Liver (tissue), 9 donors: ENCODE measurements around the gene CCNL1. TPM values are rescaled to one million over a fixed set of nuclear protein-coding genes. Genes with fewer than 3 reads are reported as not detected.

ENCODE experiments used
- DNase-seq: peaks from one replicate; pipeline ENCODE4 v3.0.0-alpha.2; 2017; ENCODE audit warnings: low spot score
- H3K27ac ChIP-seq, 2 donors: one replicate each; pipeline ENCODE4 v1.7.0; 2013; ENCODE audit warnings: inconsistent platforms in 2 of 2, low read length in 2 of 2, control low read depth in 1 of 2, low read depth in 1 of 2, mild to moderate bottlenecking in 1 of 2
- H3K27me3 ChIP-seq, 4 donors: one replicate each; pipeline versions ENCODE4 v1.6.1 to v1.7.0; 2013; ENCODE audit warnings: low read length in 3 of 4, inconsistent platforms in 1 of 4, mild to moderate bottlenecking in 1 of 4, moderate library complexity in 1 of 4; ENCODE audit not compliant: control insufficient read depth in 4 of 4, insufficient read depth in 4 of 4
- H3K36me3 ChIP-seq, 4 donors: one replicate each; pipeline versions ENCODE4 v1.6.1 to v1.7.0; 2013; ENCODE audit warnings: low read length in 3 of 4, mild to moderate bottlenecking in 3 of 4, low read depth in 1 of 4, moderate library complexity in 1 of 4; ENCODE audit not compliant: control insufficient read depth in 4 of 4, insufficient read depth in 3 of 4
- H3K4me1 ChIP-seq, 4 donors: one replicate each; pipeline versions ENCODE4 v1.6.1 to v1.7.0; 2013; ENCODE audit warnings: low read length in 3 of 4, mild to moderate bottlenecking in 3 of 4, moderate library complexity in 1 of 4; ENCODE audit not compliant: control insufficient read depth in 4 of 4, insufficient read depth in 4 of 4
- H3K4me3 ChIP-seq, 3 donors: one replicate each; pipeline versions ENCODE4 v1.6.1 to v1.7.0; 2013; ENCODE audit warnings: low read length in 3 of 3, control low read depth in 1 of 3, low read depth in 1 of 3, mild to moderate bottlenecking in 1 of 3
- H3K9ac ChIP-seq, 2 donors: one replicate each; pipeline ENCODE4 v1.7.0; 2013; ENCODE audit warnings: low read length in 2 of 2, mild to moderate bottlenecking in 2 of 2, moderate library complexity in 2 of 2, control low read depth in 1 of 2, low read depth in 1 of 2
- H3K9me3 ChIP-seq, 4 donors: one replicate each; pipeline versions ENCODE4 v1.6.1 to v1.7.0; 2013; ENCODE audit warnings: low read length in 3 of 4; ENCODE audit not compliant: control insufficient read depth in 4 of 4
- EGR1 ChIP-seq, 2 donors: IDR thresholded peaks; 2 replicates each; pipeline ENCODE4 v1.6.1; 2016 to 2018; ENCODE audit warnings: antibody characterized with exemption in 2 of 2, low read depth in 2 of 2
- FOXA1 ChIP-seq: IDR thresholded peaks from 2 replicates; pipeline ENCODE4 v1.6.1; 2016; ENCODE audit warnings: antibody characterized with exemption
- FOXA2 ChIP-seq: IDR thresholded peaks from 2 replicates; pipeline ENCODE4 v1.6.1; 2016; ENCODE audit warnings: antibody characterized with exemption
- HNF4A ChIP-seq, 2 donors: conservative IDR thresholded peaks; 2 replicates each; pipeline ENCODE4 v1.6.1; 2016; ENCODE audit warnings: antibody characterized with exemption in 2 of 2, mild to moderate bottlenecking in 2 of 2
- HNF4G ChIP-seq: IDR thresholded peaks from 2 replicates; pipeline ENCODE4 v1.6.1; 2016; ENCODE audit warnings: antibody characterized with exemption
- JUND ChIP-seq, 2 donors: IDR thresholded peaks; 2 replicates each; pipeline ENCODE4 v1.6.1; 2016; ENCODE audit warnings: antibody characterized with exemption in 2 of 2
- NR2F2 ChIP-seq: IDR thresholded peaks from 2 replicates; pipeline ENCODE4 v1.6.1; 2016; ENCODE audit warnings: antibody characterized with exemption
- RAD21 ChIP-seq, 2 donors: IDR thresholded peaks; 2 replicates each; pipeline ENCODE4 v1.6.1; 2016; ENCODE audit warnings: antibody characterized with exemption in 2 of 2, mild to moderate bottlenecking in 2 of 2
- RXRA ChIP-seq, 2 donors: IDR thresholded peaks; 2 replicates each; pipeline ENCODE4 v1.6.1; 2017 to 2018; ENCODE audit warnings: antibody characterized with exemption in 2 of 2, mild to moderate bottlenecking in 1 of 2
- SP1 ChIP-seq: IDR thresholded peaks from 2 replicates; pipeline ENCODE4 v1.6.1; 2018; ENCODE audit warnings: antibody characterized with exemption, mild to moderate bottlenecking
- TAF1 ChIP-seq: conservative IDR thresholded peaks from 2 replicates; pipeline ENCODE4 v1.6.1; 2016; ENCODE audit warnings: antibody characterized with exemption, mild to moderate bottlenecking
- YY1 ChIP-seq: IDR thresholded peaks from 2 replicates; pipeline ENCODE4 v1.6.1; 2016; ENCODE audit warnings: antibody characterized with exemption, mild to moderate bottlenecking
- WGBS: extraction: QIAGEN DNeasy Blood & Tissue Kit; methylation state at CpG from one replicate; pipeline ENCODE4 v1.1.7; 2013; 5-methylcytosine and 5-hydroxymethylcytosine counted together
- polyA plus RNA-seq, 2 donors: library from polyadenylated mRNA; stranded (reverse) in 1 of 2; unstranded in 1 of 2; fragments of 200-250 nt in 1 of 2; fragments of >200 nt in 1 of 2; fragmentation: Nextera tagmentation in 1 of 2; extraction: Ambion mirVana in 1 of 2; gene quantifications; one replicate each; pipeline versions ENCODE4 v1.2.1 to v1.2.3, GENCODE V29; 2013 to 2015
- total RNA-seq, 2 donors: library from RNA; depleted of rRNA; stranded (reverse); fragments of >200 nt; gene quantifications; one replicate each; pipeline ENCODE4 v1.2.3, GENCODE V29; 2014
- TF ChIP-seq, protein P1 (sequence below): IDR thresholded peaks from 2 replicates; pipeline ENCODE4 v1.6.1; 2016; ENCODE audit warnings: antibody characterized with exemption
- TF ChIP-seq, protein P2 (sequence below): fragments of 150-350 bp; IDR thresholded peaks from 2 replicates; pipeline ENCODE4 v1.5.1; 2017; ENCODE audit warnings: improper control_type of control experiment, low read depth, low read length; ENCODE audit not compliant: missing input control
- TF ChIP-seq, protein P3 (sequence below): IDR thresholded peaks from 2 replicates; pipeline ENCODE4 v1.6.1; 2016; ENCODE audit warnings: antibody characterized with exemption, mild to moderate bottlenecking
- TF ChIP-seq, protein P4 (sequence below): IDR thresholded peaks from 2 replicates; pipeline ENCODE4 v1.6.1; 2016; ENCODE audit warnings: antibody characterized with exemption
- donor health status: healthy.
- donor health status: healthy.
- donor health status: healthy.
- donor health status: healthy.
- donor health status: healthy.

The CCNL1 gene
- total and polyA plus RNA-seq, 4 donors = 22.7 to 163 (median 95.0) TPM

DNA sequence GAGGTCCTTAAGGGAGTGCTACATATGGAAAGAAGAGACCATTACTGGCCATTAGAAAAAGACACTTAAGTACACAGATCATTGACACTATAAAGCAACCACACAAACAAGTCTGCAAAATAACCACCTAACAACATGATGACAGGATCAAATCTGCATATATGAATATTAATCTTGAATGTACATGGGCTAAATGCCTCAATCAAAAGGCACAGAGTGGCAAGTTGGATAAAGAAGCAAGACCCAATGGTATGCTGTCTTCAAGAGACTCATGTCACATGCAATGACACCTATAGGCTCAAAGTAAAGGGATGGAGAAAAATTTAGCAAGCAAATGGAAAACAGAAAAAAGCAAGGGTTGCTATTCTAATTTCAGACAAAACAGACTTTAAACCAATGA is 28.4 kb upstream of the CCNL1 start:
- Histone ChIP-seq H3K9me3 (peaks cover 2 to 27% (median 6%) of the 10 kb centered on the region in 4 donors), H3K27me3 (no peaks in the 10 kb centered on the region), H3K4me1 (no peaks in the 10 kb centered on the region), H3K27ac (no peak overlapping the region), H3K9ac (no peak overlapping the region), H3K36me3 (peaks cover 0 to 12% (median 1%) of the 10 kb centered on the region in 4 donors), H3K4me3 (no peak overlapping the region)
- DNase-seq = no peak
- TF ChIP-seq RAD21 (IDR thresholded peaks at IDR 0.05) = no peak
- no peak for TF ChIP-seq FOXA2
- TF ChIP-seq TAF1 = no peak
- TF ChIP-seq, protein P1, sequence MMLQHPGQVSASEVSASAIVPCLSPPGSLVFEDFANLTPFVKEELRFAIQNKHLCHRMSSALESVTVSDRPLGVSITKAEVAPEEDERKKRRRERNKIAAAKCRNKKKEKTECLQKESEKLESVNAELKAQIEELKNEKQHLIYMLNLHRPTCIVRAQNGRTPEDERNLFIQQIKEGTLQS = no peak
- TF ChIP-seq FOXA1 = no peak
- TF ChIP-seq HNF4A (conservative IDR thresholded peaks at IDR 0.05) = no peak
- no peak for TF ChIP-seq HNF4G
- TF ChIP-seq EGR1 (IDR thresholded peaks at IDR 0.05; ENCODE audit: low read depth in 2 of 2) = no peak
- TF ChIP-seq, protein P2, sequence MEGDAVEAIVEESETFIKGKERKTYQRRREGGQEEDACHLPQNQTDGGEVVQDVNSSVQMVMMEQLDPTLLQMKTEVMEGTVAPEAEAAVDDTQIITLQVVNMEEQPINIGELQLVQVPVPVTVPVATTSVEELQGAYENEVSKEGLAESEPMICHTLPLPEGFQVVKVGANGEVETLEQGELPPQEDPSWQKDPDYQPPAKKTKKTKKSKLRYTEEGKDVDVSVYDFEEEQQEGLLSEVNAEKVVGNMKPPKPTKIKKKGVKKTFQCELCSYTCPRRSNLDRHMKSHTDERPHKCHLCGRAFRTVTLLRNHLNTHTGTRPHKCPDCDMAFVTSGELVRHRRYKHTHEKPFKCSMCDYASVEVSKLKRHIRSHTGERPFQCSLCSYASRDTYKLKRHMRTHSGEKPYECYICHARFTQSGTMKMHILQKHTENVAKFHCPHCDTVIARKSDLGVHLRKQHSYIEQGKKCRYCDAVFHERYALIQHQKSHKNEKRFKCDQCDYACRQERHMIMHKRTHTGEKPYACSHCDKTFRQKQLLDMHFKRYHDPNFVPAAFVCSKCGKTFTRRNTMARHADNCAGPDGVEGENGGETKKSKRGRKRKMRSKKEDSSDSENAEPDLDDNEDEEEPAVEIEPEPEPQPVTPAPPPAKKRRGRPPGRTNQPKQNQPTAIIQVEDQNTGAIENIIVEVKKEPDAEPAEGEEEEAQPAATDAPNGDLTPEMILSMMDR = no peak
- TF ChIP-seq, protein P3, sequence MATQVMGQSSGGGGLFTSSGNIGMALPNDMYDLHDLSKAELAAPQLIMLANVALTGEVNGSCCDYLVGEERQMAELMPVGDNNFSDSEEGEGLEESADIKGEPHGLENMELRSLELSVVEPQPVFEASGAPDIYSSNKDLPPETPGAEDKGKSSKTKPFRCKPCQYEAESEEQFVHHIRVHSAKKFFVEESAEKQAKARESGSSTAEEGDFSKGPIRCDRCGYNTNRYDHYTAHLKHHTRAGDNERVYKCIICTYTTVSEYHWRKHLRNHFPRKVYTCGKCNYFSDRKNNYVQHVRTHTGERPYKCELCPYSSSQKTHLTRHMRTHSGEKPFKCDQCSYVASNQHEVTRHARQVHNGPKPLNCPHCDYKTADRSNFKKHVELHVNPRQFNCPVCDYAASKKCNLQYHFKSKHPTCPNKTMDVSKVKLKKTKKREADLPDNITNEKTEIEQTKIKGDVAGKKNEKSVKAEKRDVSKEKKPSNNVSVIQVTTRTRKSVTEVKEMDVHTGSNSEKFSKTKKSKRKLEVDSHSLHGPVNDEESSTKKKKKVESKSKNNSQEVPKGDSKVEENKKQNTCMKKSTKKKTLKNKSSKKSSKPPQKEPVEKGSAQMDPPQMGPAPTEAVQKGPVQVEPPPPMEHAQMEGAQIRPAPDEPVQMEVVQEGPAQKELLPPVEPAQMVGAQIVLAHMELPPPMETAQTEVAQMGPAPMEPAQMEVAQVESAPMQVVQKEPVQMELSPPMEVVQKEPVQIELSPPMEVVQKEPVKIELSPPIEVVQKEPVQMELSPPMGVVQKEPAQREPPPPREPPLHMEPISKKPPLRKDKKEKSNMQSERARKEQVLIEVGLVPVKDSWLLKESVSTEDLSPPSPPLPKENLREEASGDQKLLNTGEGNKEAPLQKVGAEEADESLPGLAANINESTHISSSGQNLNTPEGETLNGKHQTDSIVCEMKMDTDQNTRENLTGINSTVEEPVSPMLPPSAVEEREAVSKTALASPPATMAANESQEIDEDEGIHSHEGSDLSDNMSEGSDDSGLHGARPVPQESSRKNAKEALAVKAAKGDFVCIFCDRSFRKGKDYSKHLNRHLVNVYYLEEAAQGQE = no peak

DNA sequence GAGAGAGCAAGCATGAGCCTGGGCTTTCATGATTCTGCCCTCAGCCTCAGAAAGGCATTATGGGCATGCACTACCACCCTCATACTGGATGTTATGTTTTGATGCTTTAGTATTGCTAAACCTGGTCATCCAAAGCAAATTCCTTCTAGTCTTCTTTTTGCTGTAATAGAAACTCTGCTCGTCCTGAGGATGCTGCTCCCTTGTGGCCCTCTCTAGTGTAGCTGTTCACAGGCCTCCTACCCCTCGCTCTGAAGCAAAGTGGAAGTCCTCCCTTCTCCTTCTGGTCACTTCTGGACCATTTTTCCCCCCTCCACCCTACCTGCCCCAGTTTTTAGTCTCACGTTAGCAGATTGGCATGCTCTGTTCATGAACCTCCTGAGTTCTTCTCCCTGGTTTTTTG is 22.9 kb upstream of the CCNL1 start:
- 95% methylated on average over 3 of the region's 3 CpGs for WGBS
- no peak overlapping the region for H3K9ac ChIP-seq
- no peak overlapping the region for H3K4me3 ChIP-seq
- DNase-seq = no peak
- peaks cover 2 to 11% (median 6%) of the 10 kb centered on the region in 4 donors for H3K9me3 ChIP-seq
- H3K27ac ChIP-seq = no peak overlapping the region
- TF ChIP-seq JUND (IDR thresholded peaks at IDR 0.05) = no peak
- TF ChIP-seq, protein P4, sequence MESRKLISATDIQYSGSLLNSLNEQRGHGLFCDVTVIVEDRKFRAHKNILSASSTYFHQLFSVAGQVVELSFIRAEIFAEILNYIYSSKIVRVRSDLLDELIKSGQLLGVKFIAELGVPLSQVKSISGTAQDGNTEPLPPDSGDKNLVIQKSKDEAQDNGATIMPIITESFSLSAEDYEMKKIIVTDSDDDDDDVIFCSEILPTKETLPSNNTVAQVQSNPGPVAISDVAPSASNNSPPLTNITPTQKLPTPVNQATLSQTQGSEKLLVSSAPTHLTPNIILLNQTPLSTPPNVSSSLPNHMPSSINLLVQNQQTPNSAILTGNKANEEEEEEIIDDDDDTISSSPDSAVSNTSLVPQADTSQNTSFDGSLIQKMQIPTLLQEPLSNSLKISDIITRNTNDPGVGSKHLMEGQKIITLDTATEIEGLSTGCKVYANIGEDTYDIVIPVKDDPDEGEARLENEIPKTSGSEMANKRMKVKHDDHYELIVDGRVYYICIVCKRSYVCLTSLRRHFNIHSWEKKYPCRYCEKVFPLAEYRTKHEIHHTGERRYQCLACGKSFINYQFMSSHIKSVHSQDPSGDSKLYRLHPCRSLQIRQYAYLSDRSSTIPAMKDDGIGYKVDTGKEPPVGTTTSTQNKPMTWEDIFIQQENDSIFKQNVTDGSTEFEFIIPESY = no peak
- no peak for TF ChIP-seq YY1
- no peak for TF ChIP-seq SP1
- no peak for TF ChIP-seq NR2F2
- TF ChIP-seq, protein P3 = no peak
- TF ChIP-seq RAD21 (IDR thresholded peaks at IDR 0.05) = no peak
- no peak for TF ChIP-seq RXRA (IDR thresholded peaks at IDR 0.05)
- TF ChIP-seq EGR1 (IDR thresholded peaks at IDR 0.05; ENCODE audit: low read depth in 2 of 2) = no peak
- TF ChIP-seq TAF1 = no peak
- TF ChIP-seq, protein P2 = no peak
- H3K27me3 ChIP-seq = no peaks in the 10 kb centered on the region
- peaks cover 0 to 12% (median 1%) of the 10 kb centered on the region in 4 donors for H3K36me3 ChIP-seq
- no peaks in the 10 kb centered on the region for H3K4me1 ChIP-seq
